Loucy (cell line): Measurements from ENCODE around the gene RIPOR3.

Experiments used
- EZH2phosphoT487 ChIP-seq: fragments of 200-600 bp; IDR thresholded peaks from 2 replicates; pipeline ENCODE4 v1.6.1; 2018; ENCODE audit warnings: antibody characterized with exemption, mild to moderate bottlenecking, moderate library complexity, borderline replicate concordance
- TF ChIP-seq, protein P1 (sequence below): fragments of 200-600 bp; sonication (generic); conservative IDR thresholded peaks from 2 replicates; pipeline ENCODE4 v1.5.1; 2014; ENCODE audit warnings: mild to moderate bottlenecking, antibody characterized with exemption, low read length

GRCh38 chr20:50595988-50596693, 95.2 kb downstream of the RIPOR3 start:
- TF ChIP-seq, protein P1, sequence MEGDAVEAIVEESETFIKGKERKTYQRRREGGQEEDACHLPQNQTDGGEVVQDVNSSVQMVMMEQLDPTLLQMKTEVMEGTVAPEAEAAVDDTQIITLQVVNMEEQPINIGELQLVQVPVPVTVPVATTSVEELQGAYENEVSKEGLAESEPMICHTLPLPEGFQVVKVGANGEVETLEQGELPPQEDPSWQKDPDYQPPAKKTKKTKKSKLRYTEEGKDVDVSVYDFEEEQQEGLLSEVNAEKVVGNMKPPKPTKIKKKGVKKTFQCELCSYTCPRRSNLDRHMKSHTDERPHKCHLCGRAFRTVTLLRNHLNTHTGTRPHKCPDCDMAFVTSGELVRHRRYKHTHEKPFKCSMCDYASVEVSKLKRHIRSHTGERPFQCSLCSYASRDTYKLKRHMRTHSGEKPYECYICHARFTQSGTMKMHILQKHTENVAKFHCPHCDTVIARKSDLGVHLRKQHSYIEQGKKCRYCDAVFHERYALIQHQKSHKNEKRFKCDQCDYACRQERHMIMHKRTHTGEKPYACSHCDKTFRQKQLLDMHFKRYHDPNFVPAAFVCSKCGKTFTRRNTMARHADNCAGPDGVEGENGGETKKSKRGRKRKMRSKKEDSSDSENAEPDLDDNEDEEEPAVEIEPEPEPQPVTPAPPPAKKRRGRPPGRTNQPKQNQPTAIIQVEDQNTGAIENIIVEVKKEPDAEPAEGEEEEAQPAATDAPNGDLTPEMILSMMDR: no peak
- no peak for TF ChIP-seq EZH2phosphoT487
